Measurements from ENCODE around the gene RMRP. TPM values are rescaled to one million over a fixed set of nuclear protein-coding genes. Genes with fewer than 3 reads are reported as not detected.
A peak's percentile ranks its signal among the peaks of the same experiment; 100 is the strongest.

The RMRP gene
- total RNA-seq, 3 donors from 2014 or later, result 12,907 to 15,791 (median 13,372) TPM

DNA sequence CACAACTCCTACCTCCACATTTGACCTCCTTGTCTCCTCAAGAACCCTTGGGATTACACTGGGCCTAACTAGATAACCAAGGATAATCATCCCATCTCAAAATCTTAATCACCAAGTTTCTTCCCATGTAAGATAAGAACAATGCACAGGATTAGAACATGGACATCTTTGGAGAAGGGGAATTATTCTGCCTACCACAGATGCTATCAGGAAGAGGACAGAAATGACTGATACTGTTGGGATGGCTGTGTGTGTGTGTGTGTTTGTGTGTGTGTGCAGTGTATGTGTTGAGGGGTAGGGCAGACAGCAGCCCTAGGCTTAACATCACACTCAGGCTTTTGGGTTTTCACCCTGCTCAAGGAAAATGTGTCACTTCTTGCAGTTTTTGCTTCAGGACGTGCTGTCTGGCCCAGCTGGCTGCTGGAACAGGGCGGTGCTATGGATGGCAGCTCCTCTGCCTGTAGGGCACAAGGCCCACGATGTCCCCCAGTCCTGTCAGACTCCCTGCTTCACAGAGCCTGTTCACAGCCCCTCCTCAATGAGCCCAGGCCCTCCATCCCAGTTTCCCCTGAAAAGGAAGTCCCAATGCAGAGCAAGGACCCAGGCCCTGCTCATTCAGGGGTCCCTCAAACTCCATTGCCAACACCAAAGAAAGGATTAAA lies 23.7 kb upstream of the RMRP start:
- H3K27me3 Mint-ChIP-seq (ENCODE audit: low read depth), result peaks cover under 1% of the 10 kb centered on the region

GRCh38 chr9:35680331-35681105 lies 22.7 kb upstream of the RMRP start:
- no peak for DNase-seq
- Mint-ChIP-seq H3K4me1 (ENCODE audit: low read depth) (peaks cover 4% of the 10 kb centered on the region), H3K27me3 (ENCODE audit: low read depth) (peaks cover 4% of the 10 kb centered on the region), H3K4me3 (no peak overlapping the region), H3K36me3 (ENCODE audit: insufficient read depth) (no peaks in the 10 kb centered on the region), H3K9me3 (no peaks in the 10 kb centered on the region)
- ATAC-seq, result no peak

More for the DNA sequence above, 23.7 kb upstream of the RMRP start:
- DNase-seq, result no peak
- ATAC-seq, result no peak
- Mint-ChIP-seq H3K4me1 (ENCODE audit: low read depth) (peaks cover under 1% of the 10 kb centered on the region), H3K4me3 (no peak overlapping the region), H3K36me3 (ENCODE audit: insufficient read depth) (no peaks in the 10 kb centered on the region), H3K9me3 (no peaks in the 10 kb centered on the region)

- H3K27me3 Mint-ChIP-seq (ENCODE audit: low read depth), result peaks cover 4% of the 10 kb centered on the region
- no peak for ATAC-seq
Observed at GRCh38 chr9:35679766-35680330, 22.0 kb upstream of the RMRP start.

GRCh38 chr9:35679091-35679490 lies 21.3 kb upstream of the RMRP start:
- H3K36me3 Mint-ChIP-seq (ENCODE audit: insufficient read depth), result no peaks in the 10 kb centered on the region
- no peak for DNase-seq
- no peaks in the 10 kb centered on the region for H3K9me3 Mint-ChIP-seq
- peaks cover 8% of the 10 kb centered on the region for H3K4me1 Mint-ChIP-seq (ENCODE audit: low read depth)
- peaks cover 9% of the 10 kb centered on the region for H3K27me3 Mint-ChIP-seq (ENCODE audit: low read depth)
- ATAC-seq, result no peak
- H3K4me3 Mint-ChIP-seq, result no peak overlapping the region

More at GRCh38 chr9:35679766-35680330, 22.0 kb upstream of the RMRP start:
- Mint-ChIP-seq H3K4me1 (ENCODE audit: low read depth) (peaks cover 4% of the 10 kb centered on the region), H3K36me3 (ENCODE audit: insufficient read depth) (no peaks in the 10 kb centered on the region), H3K4me3 (no peak overlapping the region), H3K9me3 (no peaks in the 10 kb centered on the region)
- no peak for DNase-seq

DNA sequence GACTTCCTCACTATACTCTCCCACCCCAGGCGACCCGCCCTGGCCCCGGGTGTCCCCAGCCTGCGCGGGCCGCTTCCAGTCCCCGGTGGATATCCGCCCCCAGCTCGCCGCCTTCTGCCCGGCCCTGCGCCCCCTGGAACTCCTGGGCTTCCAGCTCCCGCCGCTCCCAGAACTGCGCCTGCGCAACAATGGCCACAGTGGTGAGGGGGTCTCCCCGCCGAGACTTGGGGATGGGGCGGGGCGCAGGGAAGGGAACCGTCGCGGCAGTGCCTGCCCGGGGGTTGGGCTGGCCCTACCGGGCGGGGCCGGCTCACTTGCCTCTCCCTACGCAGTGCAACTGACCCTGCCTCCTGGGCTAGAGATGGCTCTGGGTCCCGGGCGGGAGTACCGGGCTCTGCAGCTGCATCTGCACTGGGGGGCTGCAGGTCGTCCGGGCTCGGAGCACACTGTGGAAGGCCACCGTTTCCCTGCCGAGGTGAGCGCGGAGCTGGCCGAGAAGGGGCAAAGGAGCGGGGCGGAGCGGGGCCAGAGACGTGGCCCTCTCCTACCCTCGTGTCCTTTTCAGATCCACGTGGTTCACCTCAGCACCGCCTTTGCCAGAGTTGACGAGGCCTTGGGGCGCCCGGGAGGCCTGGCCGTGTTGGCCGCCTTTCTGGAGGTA lies 18.0 kb upstream of the RMRP start:
- peak; percentile 73 to 82 for ATAC-seq
- Mint-ChIP-seq H3K9me3 (no peaks in the 10 kb centered on the region), H3K4me3 (peak overlapping the region; percentile 68), H3K4me1 (ENCODE audit: low read depth) (peaks cover 9% of the 10 kb centered on the region), H3K27me3 (ENCODE audit: low read depth) (peaks cover 9% of the 10 kb centered on the region), H3K36me3 (ENCODE audit: insufficient read depth) (no peaks in the 10 kb centered on the region)
- peak; percentile 17 for DNase-seq

GRCh38 chr9:35675204-35675603 lies 17.4 kb upstream of the RMRP start:
- Mint-ChIP-seq H3K36me3 (ENCODE audit: insufficient read depth) (no peaks in the 10 kb centered on the region), H3K9me3 (no peaks in the 10 kb centered on the region), H3K27me3 (ENCODE audit: low read depth) (peaks cover 9% of the 10 kb centered on the region), H3K4me1 (ENCODE audit: low read depth) (peaks cover 9% of the 10 kb centered on the region), H3K4me3 (peak overlapping the region; percentile 68)
- ATAC-seq (peak; percentile 10 to 30), DNase-seq (no peak)

DNA sequence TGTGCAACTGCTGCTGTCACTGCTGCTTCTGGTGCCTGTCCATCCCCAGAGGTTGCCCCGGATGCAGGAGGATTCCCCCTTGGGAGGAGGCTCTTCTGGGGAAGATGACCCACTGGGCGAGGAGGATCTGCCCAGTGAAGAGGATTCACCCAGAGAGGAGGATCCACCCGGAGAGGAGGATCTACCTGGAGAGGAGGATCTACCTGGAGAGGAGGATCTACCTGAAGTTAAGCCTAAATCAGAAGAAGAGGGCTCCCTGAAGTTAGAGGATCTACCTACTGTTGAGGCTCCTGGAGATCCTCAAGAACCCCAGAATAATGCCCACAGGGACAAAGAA lies 16.2 kb upstream of the RMRP start:
- H3K4me3 Mint-ChIP-seq, result no peak overlapping the region
- DNase-seq (no peak), ATAC-seq (no peak)
- peaks cover 9% of the 10 kb centered on the region for H3K27me3 Mint-ChIP-seq (ENCODE audit: low read depth)
- H3K4me1 Mint-ChIP-seq (ENCODE audit: low read depth), result peaks cover 9% of the 10 kb centered on the region
- no peaks in the 10 kb centered on the region for H3K36me3 Mint-ChIP-seq (ENCODE audit: insufficient read depth)
- H3K9me3 Mint-ChIP-seq, result no peaks in the 10 kb centered on the region

GRCh38 chr9:35673132-35674024 lies 15.6 kb upstream of the RMRP start, which contains the start of gene CA9:
Gene CA9, plus strand, starts transcription at chr9:35673928. Its CDS starts 32 bp downstream, at chr9:35673960.
- Mint-ChIP-seq H3K4me1 (ENCODE audit: low read depth) (peaks cover 9% of the 10 kb centered on the region), H3K27me3 (ENCODE audit: low read depth) (peaks cover 9% of the 10 kb centered on the region), H3K36me3 (ENCODE audit: insufficient read depth) (no peaks in the 10 kb centered on the region), H3K4me3 (peak within 1 kb of the TSS; percentile 1), H3K9me3 (no peaks in the 10 kb centered on the region)
- no peak for ATAC-seq
- no peak for DNase-seq

GRCh38 chr9:35669331-35670145 lies 11.7 kb upstream of the RMRP start:
- Mint-ChIP-seq H3K27me3 (ENCODE audit: low read depth) (peaks cover 3% of the 10 kb centered on the region), H3K9me3 (no peaks in the 10 kb centered on the region), H3K4me3 (no peak overlapping the region), H3K4me1 (ENCODE audit: low read depth) (peaks cover 16% of the 10 kb centered on the region), H3K36me3 (ENCODE audit: insufficient read depth) (no peaks in the 10 kb centered on the region)
- ATAC-seq, result no peak
- DNase-seq, result no peak

GRCh38 chr9:35667939-35668338 lies 10.1 kb upstream of the RMRP start:
- H3K9me3 Mint-ChIP-seq, result no peaks in the 10 kb centered on the region
- ATAC-seq (no peak), DNase-seq (no peak)
- H3K27me3 Mint-ChIP-seq (ENCODE audit: low read depth), result no peaks in the 10 kb centered on the region
- no peak overlapping the region for H3K4me3 Mint-ChIP-seq
- H3K4me1 Mint-ChIP-seq (ENCODE audit: low read depth), result peaks cover 25% of the 10 kb centered on the region
- H3K36me3 Mint-ChIP-seq (ENCODE audit: insufficient read depth), result no peaks in the 10 kb centered on the region

DNA sequence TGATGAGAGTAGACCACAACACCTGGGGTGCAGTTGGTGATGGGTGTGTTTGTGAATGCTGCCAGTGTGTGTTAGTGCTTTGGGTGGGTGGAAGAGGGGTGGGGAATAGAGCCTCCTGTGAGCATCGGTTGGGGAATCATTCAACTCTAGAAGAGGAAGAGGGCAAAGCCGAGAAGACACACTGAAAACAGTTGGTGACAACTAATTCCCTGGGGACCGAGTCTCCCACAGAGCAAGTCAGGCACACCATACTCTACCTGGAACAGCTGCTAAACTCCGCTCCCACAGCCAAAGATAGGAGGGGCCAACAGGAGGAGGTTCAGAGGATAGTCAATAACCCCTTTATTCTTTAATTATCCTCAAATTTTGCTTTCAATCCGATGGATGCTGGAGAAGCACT lies 8.7 kb upstream of the RMRP start:
- no peaks in the 10 kb centered on the region for H3K9me3 Mint-ChIP-seq
- DNase-seq (no peak), ATAC-seq (no peak)
- H3K4me3 Mint-ChIP-seq, result no peak overlapping the region
- H3K4me1 Mint-ChIP-seq (ENCODE audit: low read depth), result peaks cover 37% of the 10 kb centered on the region
- peaks cover 3% of the 10 kb centered on the region for H3K36me3 Mint-ChIP-seq (ENCODE audit: insufficient read depth)
- no peaks in the 10 kb centered on the region for H3K27me3 Mint-ChIP-seq (ENCODE audit: low read depth)

- no peaks in the 10 kb centered on the region for H3K27me3 Mint-ChIP-seq (ENCODE audit: low read depth)
- peaks cover 41% of the 10 kb centered on the region for H3K4me1 Mint-ChIP-seq (ENCODE audit: low read depth)
- H3K4me3 Mint-ChIP-seq, result peak overlapping the region; percentile 51
- peaks cover 3% of the 10 kb centered on the region for H3K36me3 Mint-ChIP-seq (ENCODE audit: insufficient read depth)
- no peaks in the 10 kb centered on the region for H3K9me3 Mint-ChIP-seq
- ATAC-seq, result no peak
- DNase-seq, result no peak
Observed at GRCh38 chr9:35666045-35666444, 8.2 kb upstream of the RMRP start.

DNA sequence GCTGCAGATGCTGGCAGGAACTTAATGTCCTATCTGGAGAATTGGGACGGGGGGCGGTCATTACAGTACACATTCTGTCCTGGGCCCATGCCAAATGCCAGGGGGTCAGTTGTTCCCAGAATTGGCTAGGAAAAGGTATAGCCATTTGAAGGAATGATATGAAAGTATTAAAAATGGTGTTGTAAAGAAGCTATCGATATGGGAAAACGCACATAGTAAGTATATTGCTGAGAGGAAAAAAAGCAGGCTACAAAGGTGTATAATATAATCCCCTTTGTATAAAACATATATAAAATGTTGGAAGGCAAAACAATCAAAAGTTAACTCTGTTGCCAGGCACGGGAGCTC lies 7.6 kb upstream of the RMRP start:
- Mint-ChIP-seq H3K4me3 (peak overlapping the region; percentile 79), H3K36me3 (ENCODE audit: insufficient read depth) (peaks cover 8% of the 10 kb centered on the region), H3K27me3 (ENCODE audit: low read depth) (no peaks in the 10 kb centered on the region), H3K4me1 (ENCODE audit: low read depth) (peaks cover 47% of the 10 kb centered on the region), H3K9me3 (no peaks in the 10 kb centered on the region)
- ATAC-seq (no peak), DNase-seq (no peak)
